ENCODE measurements around the gene NKX6-2. TPM values are rescaled to one million over a fixed set of nuclear protein-coding genes. Genes with fewer than 3 reads are reported as not detected.

Gene NKX6-2
- total RNA-seq, 1 donor from 2014 or later: 6.2 TPM

GRCh38 chr10:132808383-132809231 is 22.7 kb upstream of the NKX6-2 start:
- Mint-ChIP-seq H3K27ac (ENCODE audit: unreplicated experiment) (no peak overlapping the region), H3K36me3 (ENCODE audit: unreplicated experiment) (no peaks in the 10 kb centered on the region)
- DNase-seq: no peak

GRCh38 chr10:132807621-132808049 is 21.7 kb upstream of the NKX6-2 start:
- TF ChIP-seq CTCF (IDR thresholded peaks at IDR 0.05; ENCODE audit: partially characterized antibody, unreplicated experiment): no peak
- no peaks in the 10 kb centered on the region for H3K9me3 Mint-ChIP-seq (ENCODE audit: unreplicated experiment)
- no peak overlapping the region for H3K4me3 Mint-ChIP-seq (ENCODE audit: unreplicated experiment)
- peaks cover 4% of the 10 kb centered on the region for H3K4me1 Mint-ChIP-seq (ENCODE audit: low read depth, unreplicated experiment)
- H3K36me3 Mint-ChIP-seq (ENCODE audit: unreplicated experiment): no peaks in the 10 kb centered on the region
- H3K27me3 Mint-ChIP-seq (ENCODE audit: unreplicated experiment): peaks cover 6% of the 10 kb centered on the region
- H3K27ac Mint-ChIP-seq (ENCODE audit: unreplicated experiment): no peak overlapping the region
- no peak for DNase-seq

More at GRCh38 chr10:132808383-132809231, 22.7 kb upstream of the NKX6-2 start:
- Mint-ChIP-seq H3K4me3 (ENCODE audit: unreplicated experiment) (no peak overlapping the region), H3K4me1 (ENCODE audit: low read depth, unreplicated experiment) (peaks cover 2% of the 10 kb centered on the region), H3K27me3 (ENCODE audit: unreplicated experiment) (peaks cover 6% of the 10 kb centered on the region), H3K9me3 (ENCODE audit: unreplicated experiment) (no peaks in the 10 kb centered on the region)
- TF ChIP-seq CTCF (IDR thresholded peaks at IDR 0.05; ENCODE audit: partially characterized antibody, unreplicated experiment): no peak

GRCh38 chr10:132806561-132807003 is 20.6 kb upstream of the NKX6-2 start:
- H3K4me3 Mint-ChIP-seq (ENCODE audit: unreplicated experiment): no peak overlapping the region
- H3K27ac Mint-ChIP-seq (ENCODE audit: unreplicated experiment): no peak overlapping the region
- peak; percentile 12 for DNase-seq
- H3K9me3 Mint-ChIP-seq (ENCODE audit: unreplicated experiment): peaks cover 2% of the 10 kb centered on the region
- TF ChIP-seq CTCF (IDR thresholded peaks at IDR 0.05; ENCODE audit: partially characterized antibody, unreplicated experiment): no peak
- no peaks in the 10 kb centered on the region for H3K36me3 Mint-ChIP-seq (ENCODE audit: unreplicated experiment)
- H3K27me3 Mint-ChIP-seq (ENCODE audit: unreplicated experiment): peaks cover 6% of the 10 kb centered on the region
- H3K4me1 Mint-ChIP-seq (ENCODE audit: low read depth, unreplicated experiment): peaks cover 4% of the 10 kb centered on the region

GRCh38 chr10:132806110-132806509 is 20.2 kb upstream of the NKX6-2 start:
- peaks cover 2% of the 10 kb centered on the region for H3K9me3 Mint-ChIP-seq (ENCODE audit: unreplicated experiment)
- peaks cover 6% of the 10 kb centered on the region for H3K27me3 Mint-ChIP-seq (ENCODE audit: unreplicated experiment)

More at GRCh38 chr10:132806110-132806509, 20.2 kb upstream of the NKX6-2 start:
- no peak for TF ChIP-seq CTCF (IDR thresholded peaks at IDR 0.05; ENCODE audit: partially characterized antibody, unreplicated experiment)
- Mint-ChIP-seq H3K4me1 (ENCODE audit: low read depth, unreplicated experiment) (peaks cover 4% of the 10 kb centered on the region), H3K27ac (ENCODE audit: unreplicated experiment) (no peak overlapping the region), H3K36me3 (ENCODE audit: unreplicated experiment) (no peaks in the 10 kb centered on the region), H3K4me3 (ENCODE audit: unreplicated experiment) (no peak overlapping the region)
- DNase-seq: no peak
